ENCODE measurements around the gene VTI1A. TPM values are rescaled to one million over a fixed set of nuclear protein-coding genes. Genes with fewer than 3 reads are reported as not detected.
A peak's percentile ranks its signal among the peaks of the same experiment; 100 is the strongest.

VTI1A gene
- total and polyA plus RNA-seq, 2 of the 8 experiments (the other 6 are each of a cell fraction or from before 2014, with no cell fraction given), result 6.0 to 20.0 TPM

DNA sequence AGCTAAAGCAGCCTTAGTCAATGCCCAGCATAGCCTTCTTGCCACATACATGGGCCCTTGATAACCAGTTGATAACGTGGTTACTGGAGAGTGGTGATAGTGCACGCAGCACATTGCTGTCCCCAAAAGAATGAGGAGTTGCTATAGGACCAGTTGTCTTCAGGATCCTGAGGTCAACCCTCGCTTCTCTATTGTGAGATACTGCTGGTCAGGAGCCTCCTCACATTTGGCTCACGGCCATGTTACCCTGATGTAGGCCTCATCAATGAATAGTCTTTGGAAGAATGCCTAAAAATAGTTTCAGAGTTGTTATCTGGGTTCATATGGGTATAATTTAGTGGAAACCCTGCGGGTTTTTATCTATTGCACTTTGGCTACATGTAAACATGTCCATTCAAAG lies 230.7 kb downstream of the VTI1A start:
- Histone ChIP-seq H3K4me2 (ENCODE audit: insufficient read depth in 1 of 2, low read depth in 2 of 2, low read length in 2 of 2) (no peak overlapping the region; a peak in 1 of 4 replicates), H3K27ac (ENCODE audit: low read depth, low read length) (no peak overlapping the region), H3K4me1 (replicated peaks in 1 of 4; ENCODE audit: control insufficient read depth in 3 of 4, insufficient read depth in 4 of 4, low read length in 3 of 4) (peaks cover 3 to 17% (median 7%) of the 10 kb centered on the region in 4 experiments; a peak in 6 of 7 replicates), H4K8ac (ENCODE audit: extremely low read depth, insufficient read depth, low read length) (no peak overlapping the region), H3K23me2 (ENCODE audit: low read depth, low read length) (no peaks in the 10 kb centered on the region), H3K4me3 (ENCODE audit: extremely low read depth in 1 of 4, insufficient read depth in 2 of 4, low read depth in 3 of 4, low read length in 4 of 4) (no peak overlapping the region), H3K4ac (replicated peaks; ENCODE audit: insufficient read length, low read depth, low read length) (no peak overlapping the region), H4K91ac (replicated peaks; ENCODE audit: insufficient read length, low read length) (peak overlapping the region; percentile 75), H2BK120ac (replicated peaks; ENCODE audit: low read depth, low read length) (peak overlapping the region; percentile 16), H3K36me3 (ENCODE audit: control insufficient read depth in 2 of 4, insufficient read depth in 4 of 4, low read length in 3 of 4) (no peaks in the 10 kb centered on the region; a peak in 1 of 8 replicates), H4K20me1 (replicated peaks in 1 of 2; ENCODE audit: control insufficient read depth in 1 of 2, insufficient read depth in 2 of 2, low read length in 2 of 2) (no peaks in the 10 kb centered on the region), H3K9me3 (ENCODE audit: insufficient read depth in 2 of 2, low read depth in 1 of 2, low read length in 1 of 2) (no peaks in the 10 kb centered on the region), H3K14ac (ENCODE audit: insufficient read length) (no peak overlapping the region), H2BK20ac (ENCODE audit: low read length) (peak overlapping the region; percentile 84; the same call in 1 of the 2 replicates), H4K5ac (ENCODE audit: insufficient read length, low read depth, low read length) (no peak overlapping the region), H2BK12ac (ENCODE audit: low read depth, low read length) (peak overlapping the region; percentile 55; the same call in 1 of the 2 replicates), H2AK5ac (ENCODE audit: low read depth, low read length) (peak overlapping the region; percentile 91), H3K79me1 (ENCODE audit: low read depth, low read length) (no peaks in the 10 kb centered on the region), H3K18ac (ENCODE audit: extremely low read depth, low read length) (peak overlapping the region; percentile 62; the same call in 1 of the 2 replicates), H2BK15ac (ENCODE audit: low read length) (no peak overlapping the region), H3K56ac (replicated peaks; ENCODE audit: insufficient read length, low read depth, low read length) (no peak overlapping the region), H3K23ac (ENCODE audit: insufficient read length) (no peak overlapping the region), H2BK5ac (ENCODE audit: low read depth, low read length) (no peak overlapping the region; the same call in 1 of the 2 replicates), H3K9ac (replicated peaks in 1 of 4; ENCODE audit: extremely low read depth in 1 of 4, low read depth in 3 of 4, low read length in 3 of 4) (no peak overlapping the region), H2AFZ (ENCODE audit: low read length) (no peak overlapping the region), H3K79me2 (ENCODE audit: control insufficient read depth in 1 of 2, insufficient read depth in 2 of 2, low read length in 2 of 2) (no peaks in the 10 kb centered on the region), H3K27me3 (replicated peaks in 1 of 4; ENCODE audit: control insufficient read depth in 3 of 4, extremely low read depth in 1 of 4, insufficient read depth in 3 of 4, low read length in 3 of 4) (no peaks in the 10 kb centered on the region)
- ChIA-PET CTCF (ENCODE audit: partially characterized antibody) (interaction anchor here (0.6 to 1.0 kb wide), 2 partner anchors 11 to 13 kb away, joined by 3 to 6 read pairs; no protein-coding TSS in a partner anchor), POLR2A (ENCODE audit: partially characterized antibody) (interaction anchor here (1.2 kb wide), 1 partner anchor 8 kb away, joined by 3 read pairs; no protein-coding TSS in a partner anchor)
- 90% methylated on average over 5 of the region's 5 CpGs; no CpG with 5 or more reads in 1 of the 2 experiments for WGBS, 2 experiments (ENCODE audit: extremely low coverage in 1 of 2, insufficient coverage in 1 of 2, insufficient read length in 1 of 2, insufficient replicate concordance in 2 of 2, low coverage in 1 of 2, low lambda C conversion rate in 2 of 2, missing lambda C conversion rate in 1 of 2)
- FAIRE-seq (no peak), DNase-seq (ENCODE audit: low read depth in 1 of 2, low spot score in 2 of 2) (no peak)
- TF ChIP-seq CHD2 (IDR thresholded peaks at IDR 0.05; ENCODE audit: low read length) (no peak), FOSL1 (IDR thresholded peaks at IDR 0.05; ENCODE audit: insufficient read depth, low read depth, low read length) (no peak), CHD1 (IDR thresholded peaks at IDR 0.05; ENCODE audit: low read depth, low read length) (no peak), SIRT6 (IDR thresholded peaks at IDR 0.05; ENCODE audit: low read length) (no peak), NRF1 (IDR thresholded peaks at IDR 0.05; ENCODE audit: low read depth, low read length) (no peak), SIX5 (IDR thresholded peaks at IDR 0.05; ENCODE audit: low read depth, low read length) (no peak)
